GM12872 (cell line): Measurements from ENCODE around the gene SPSB1.

Experiments
- TF ChIP-seq, protein P1 (sequence below): IDR thresholded peaks from 3 replicates; pipeline ENCODE4 v1.5.1; 2011; ENCODE audit warnings: low read depth, mild to moderate bottlenecking, low read length, moderate library complexity; ENCODE audit not compliant: insufficient read depth

The SPSB1 gene

DNA sequence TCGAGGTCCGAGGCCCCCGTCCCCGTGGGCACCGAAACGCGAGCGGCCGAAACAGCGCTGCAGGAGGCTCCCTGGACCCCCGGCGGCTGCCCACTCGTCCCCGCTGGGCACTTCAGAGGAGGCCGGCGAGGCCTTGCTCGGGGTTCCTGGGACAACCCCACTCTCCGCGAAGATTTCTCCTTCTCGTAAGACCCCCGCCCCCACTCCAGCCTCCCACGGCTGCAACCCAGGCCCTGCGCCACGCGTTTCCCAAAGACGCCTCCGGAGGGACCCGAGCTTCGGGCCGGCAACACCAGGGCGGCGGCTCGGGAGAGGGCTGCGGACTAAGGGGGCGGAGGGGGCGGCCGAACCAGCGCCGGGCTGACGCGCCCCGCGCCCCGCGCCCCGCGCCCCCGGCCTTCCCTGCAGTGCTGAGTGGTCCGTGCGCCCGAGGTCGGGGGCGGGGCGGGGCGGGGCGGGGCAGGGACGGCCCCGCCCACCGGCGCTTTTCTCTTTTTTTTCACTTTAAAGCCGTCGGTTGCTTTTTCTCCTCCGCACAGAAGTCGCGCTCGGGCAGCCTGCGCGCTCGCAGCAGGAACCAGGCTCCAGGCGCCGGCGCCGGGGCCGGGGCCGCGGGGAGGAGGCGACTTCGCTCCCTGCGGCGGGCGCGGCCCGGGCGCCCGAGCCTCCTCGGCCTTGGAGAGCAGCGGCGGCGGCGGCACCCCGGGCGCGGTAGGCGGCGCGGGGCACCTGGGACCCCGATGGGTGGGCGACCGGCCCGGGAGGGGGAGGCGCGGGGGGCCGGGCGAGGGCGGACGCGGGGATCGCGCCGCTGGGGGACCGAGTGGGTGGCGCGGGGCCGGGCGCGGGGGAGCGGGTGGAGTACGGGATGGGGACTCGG, at the start of gene SPSB1:
Gene SPSB1 (plus strand): TSS at position 534 of the 880 bp plus-strand sequence. CDS start 62,998 bp downstream, outside the sequence.
- TF ChIP-seq, protein P1, sequence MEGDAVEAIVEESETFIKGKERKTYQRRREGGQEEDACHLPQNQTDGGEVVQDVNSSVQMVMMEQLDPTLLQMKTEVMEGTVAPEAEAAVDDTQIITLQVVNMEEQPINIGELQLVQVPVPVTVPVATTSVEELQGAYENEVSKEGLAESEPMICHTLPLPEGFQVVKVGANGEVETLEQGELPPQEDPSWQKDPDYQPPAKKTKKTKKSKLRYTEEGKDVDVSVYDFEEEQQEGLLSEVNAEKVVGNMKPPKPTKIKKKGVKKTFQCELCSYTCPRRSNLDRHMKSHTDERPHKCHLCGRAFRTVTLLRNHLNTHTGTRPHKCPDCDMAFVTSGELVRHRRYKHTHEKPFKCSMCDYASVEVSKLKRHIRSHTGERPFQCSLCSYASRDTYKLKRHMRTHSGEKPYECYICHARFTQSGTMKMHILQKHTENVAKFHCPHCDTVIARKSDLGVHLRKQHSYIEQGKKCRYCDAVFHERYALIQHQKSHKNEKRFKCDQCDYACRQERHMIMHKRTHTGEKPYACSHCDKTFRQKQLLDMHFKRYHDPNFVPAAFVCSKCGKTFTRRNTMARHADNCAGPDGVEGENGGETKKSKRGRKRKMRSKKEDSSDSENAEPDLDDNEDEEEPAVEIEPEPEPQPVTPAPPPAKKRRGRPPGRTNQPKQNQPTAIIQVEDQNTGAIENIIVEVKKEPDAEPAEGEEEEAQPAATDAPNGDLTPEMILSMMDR: 0 out of 3 replicates have a peak, but pooled peaks have one; percentile 17

DNA sequence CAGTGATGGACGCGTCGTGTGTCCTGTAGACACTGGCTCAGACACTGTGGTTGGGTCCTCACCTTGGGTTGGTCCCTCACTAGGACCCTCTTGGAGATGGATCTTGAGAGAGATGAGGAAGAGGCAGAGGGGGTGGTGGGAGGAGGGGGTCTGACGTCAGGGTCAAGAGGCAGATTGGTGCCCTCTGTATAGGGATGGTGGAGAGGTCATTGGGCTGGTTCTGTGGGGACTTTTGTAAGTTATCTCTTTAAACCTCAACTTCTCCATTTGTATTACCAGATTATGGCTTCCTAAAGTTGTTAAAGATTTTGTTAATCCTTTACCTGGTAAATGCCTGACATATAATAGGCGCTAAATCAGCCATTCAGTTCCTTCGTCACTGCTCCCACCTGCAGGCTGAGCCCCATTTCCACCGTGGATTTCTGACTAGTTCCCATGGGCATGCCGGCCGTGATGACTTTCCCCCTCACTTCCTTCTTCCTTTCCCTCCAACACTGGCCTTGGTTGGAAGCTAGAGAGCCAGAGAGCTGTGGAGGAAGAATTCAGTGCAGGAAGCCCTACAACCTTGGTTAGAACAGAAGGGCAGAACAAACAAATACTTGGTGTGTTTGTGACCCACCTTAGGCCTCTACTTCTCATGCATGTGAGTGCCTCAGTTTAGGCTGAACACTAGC, 49.5 kb upstream of the SPSB1 start:
- TF ChIP-seq, protein P1: no peak

DNA sequence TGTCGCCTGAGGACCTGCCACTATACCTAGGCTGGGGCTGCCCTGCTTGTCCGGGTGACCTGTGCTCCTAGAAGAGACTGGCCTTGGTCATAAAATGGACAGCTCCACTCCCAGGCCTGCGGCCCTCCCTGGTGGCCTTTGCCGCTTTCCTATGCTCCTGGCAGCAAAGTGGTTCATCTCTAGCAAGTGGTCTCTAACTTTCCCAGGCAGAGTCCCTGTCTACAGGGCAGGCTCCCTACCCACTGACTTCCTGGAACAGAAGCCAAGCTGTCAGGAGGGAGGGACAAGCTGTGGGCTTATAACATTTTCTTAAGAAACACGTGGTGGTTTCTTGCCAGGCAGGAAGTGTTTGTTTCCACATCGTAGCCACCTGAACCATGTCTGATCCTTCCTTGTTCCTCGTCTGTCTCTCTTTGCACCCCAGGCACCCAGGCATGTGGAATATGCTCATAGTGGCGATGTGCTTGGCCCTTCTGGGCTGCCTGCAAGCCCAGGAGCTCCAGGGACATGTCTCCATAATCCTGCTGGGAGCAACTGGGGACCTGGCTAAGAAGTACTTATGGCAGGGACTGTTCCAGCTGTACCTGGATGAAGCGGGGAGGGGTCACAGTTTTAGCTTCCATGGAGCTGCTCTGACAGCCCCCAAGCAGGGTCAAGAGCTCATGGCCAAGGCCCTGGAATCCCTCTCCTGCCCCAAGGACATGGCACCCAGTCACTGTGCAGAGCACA, 48.0 kb upstream of the SPSB1 start:
- TF ChIP-seq, protein P1: no peak

DNA sequence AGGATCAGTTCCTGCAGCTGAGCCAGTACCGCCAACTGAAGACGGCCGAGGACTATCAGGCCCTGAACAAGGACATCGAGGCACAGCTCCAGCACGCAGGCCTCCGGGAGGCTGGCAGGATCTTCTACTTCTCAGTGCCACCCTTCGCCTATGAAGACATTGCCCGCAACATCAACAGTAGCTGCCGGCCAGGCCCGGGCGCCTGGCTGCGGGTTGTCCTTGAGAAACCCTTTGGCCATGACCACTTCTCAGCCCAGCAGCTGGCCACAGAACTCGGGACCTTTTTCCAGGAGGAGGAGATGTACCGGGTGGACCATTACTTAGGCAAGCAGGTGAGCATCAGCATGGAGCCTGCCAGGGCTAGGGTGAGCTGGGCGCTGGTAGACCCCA, 47.5 kb upstream of the SPSB1 start:
- TF ChIP-seq, protein P1: no peak

DNA sequence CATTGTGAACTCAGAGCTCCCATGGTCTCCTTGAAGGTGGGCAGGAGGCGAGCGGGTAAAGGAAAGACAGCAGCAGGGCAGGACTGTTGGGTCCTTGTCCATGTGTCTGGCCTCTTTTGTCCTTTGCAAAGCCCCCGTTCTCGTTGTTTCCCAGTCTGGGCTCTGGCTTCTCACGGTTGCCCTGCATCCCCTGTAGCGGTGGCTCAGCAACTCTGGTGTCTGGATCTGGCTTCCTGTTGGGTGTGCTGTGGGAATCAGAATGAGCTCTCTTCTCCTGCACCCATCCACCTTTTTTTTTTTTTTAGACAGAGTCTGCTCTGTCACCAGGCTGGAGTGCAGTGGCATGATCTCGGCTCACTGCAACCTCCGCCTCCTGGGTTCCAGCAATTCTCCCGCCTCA, 47.0 kb upstream of the SPSB1 start:
- TF ChIP-seq, protein P1: no peak

DNA sequence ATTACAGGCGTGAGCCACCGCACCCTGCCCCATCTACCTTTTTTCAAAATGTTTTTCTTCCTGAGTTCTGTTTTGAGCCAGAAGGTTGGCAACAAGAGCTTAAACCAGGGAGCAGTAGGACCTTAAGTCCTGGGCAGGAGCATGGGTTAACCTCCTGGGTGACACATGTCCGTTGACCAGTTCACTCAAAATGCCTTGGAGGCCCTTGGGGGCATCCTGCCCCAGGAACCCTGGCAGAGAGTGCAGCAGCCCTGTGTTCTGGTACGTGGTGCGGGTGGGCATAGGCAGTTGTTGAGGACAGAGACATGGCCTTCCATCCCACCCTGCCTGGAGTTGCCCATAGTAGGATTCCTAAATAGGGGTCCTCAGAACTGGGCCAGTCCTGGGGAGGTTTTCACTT, 46.5 kb upstream of the SPSB1 start:
- TF ChIP-seq, protein P1: no peak
